Measurements from ENCODE around the gene GSG1L. TPM values are rescaled to one million over a fixed set of nuclear protein-coding genes. Genes with fewer than 3 reads are reported as not detected.

The GSG1L gene
- total RNA-seq, 1 donor, result not detected

DNA sequence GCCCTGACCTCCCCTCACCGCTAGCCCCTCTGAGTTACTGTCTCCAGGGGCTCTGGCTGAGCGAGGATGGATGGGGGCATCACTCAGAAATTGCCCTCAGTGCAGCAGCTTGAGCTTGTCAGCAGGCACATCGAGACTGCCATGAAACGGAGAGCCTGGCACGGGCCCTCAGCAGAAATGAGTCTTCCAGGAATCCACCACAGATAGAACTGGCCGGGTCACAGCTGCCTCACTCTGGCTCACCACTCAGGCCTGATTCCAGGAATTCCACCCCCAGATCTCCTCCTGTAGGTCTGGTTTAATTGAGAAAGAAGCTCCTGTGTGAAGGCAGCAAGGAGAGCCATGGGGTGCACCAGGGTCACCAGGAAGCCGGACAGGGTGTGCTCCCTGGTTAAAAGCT, 85.5 kb downstream of the GSG1L start:
- Histone ChIP-seq H3K27me3 (ENCODE audit: insufficient read depth, low read length) (peaks cover 39% of the 10 kb centered on the region), H3K27ac (ENCODE audit: low read depth, low read length) (no peak overlapping the region), H3K4me1 (ENCODE audit: insufficient read depth, low read length) (peaks cover 7% of the 10 kb centered on the region), H2AFZ (ENCODE audit: low read length) (no peak overlapping the region), H3K36me3 (ENCODE audit: insufficient read depth, low read length) (no peaks in the 10 kb centered on the region), H3K4me3 (ENCODE audit: insufficient read depth, low read length) (no peak overlapping the region), H3K9me3 (ENCODE audit: low read depth, low read length) (no peaks in the 10 kb centered on the region), H3K4me2 (ENCODE audit: insufficient read depth, low read length) (peak overlapping the region; percentile 40), H4K20me1 (ENCODE audit: insufficient read depth, low read length) (no peaks in the 10 kb centered on the region), H3K79me2 (ENCODE audit: insufficient read depth, low read length) (no peaks in the 10 kb centered on the region)
- TF ChIP-seq, protein P1, sequence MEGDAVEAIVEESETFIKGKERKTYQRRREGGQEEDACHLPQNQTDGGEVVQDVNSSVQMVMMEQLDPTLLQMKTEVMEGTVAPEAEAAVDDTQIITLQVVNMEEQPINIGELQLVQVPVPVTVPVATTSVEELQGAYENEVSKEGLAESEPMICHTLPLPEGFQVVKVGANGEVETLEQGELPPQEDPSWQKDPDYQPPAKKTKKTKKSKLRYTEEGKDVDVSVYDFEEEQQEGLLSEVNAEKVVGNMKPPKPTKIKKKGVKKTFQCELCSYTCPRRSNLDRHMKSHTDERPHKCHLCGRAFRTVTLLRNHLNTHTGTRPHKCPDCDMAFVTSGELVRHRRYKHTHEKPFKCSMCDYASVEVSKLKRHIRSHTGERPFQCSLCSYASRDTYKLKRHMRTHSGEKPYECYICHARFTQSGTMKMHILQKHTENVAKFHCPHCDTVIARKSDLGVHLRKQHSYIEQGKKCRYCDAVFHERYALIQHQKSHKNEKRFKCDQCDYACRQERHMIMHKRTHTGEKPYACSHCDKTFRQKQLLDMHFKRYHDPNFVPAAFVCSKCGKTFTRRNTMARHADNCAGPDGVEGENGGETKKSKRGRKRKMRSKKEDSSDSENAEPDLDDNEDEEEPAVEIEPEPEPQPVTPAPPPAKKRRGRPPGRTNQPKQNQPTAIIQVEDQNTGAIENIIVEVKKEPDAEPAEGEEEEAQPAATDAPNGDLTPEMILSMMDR (IDR thresholded peaks at IDR 0.05; ENCODE audit: extremely low read depth, low read depth, low read length), result no peak
- peak; percentile 83 for DNase-seq (ENCODE audit: insufficient read length, low spot score, missing footprints)

DNA sequence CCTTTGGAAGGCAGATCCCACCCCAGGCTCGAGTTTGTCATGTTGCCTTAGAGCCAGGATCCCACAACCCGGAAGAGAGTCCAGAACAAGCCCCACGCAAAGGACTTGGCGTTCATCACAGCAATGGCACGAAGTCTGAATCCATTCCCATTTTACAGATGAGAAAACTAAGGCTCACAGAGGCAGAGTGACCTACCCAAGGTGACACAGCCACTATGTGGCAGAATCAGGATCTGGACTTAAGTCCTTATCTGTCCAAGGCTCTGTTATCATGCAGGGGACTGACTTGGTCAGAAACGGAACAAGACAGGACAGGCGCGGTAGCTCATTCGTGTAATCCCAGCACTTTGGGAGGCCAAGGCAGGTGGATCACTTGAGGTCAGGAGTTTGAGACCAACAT, 86.5 kb downstream of the GSG1L start:
- Histone ChIP-seq H3K4me1 (ENCODE audit: insufficient read depth, low read length) (peaks cover 7% of the 10 kb centered on the region), H3K36me3 (ENCODE audit: insufficient read depth, low read length) (no peaks in the 10 kb centered on the region), H4K20me1 (ENCODE audit: insufficient read depth, low read length) (no peaks in the 10 kb centered on the region), H3K4me3 (ENCODE audit: insufficient read depth, low read length) (no peak overlapping the region), H3K9me3 (ENCODE audit: low read depth, low read length) (no peaks in the 10 kb centered on the region), H2AFZ (ENCODE audit: low read length) (no peak overlapping the region), H3K27me3 (ENCODE audit: insufficient read depth, low read length) (peaks cover 43% of the 10 kb centered on the region), H3K4me2 (ENCODE audit: insufficient read depth, low read length) (no peak overlapping the region), H3K79me2 (ENCODE audit: insufficient read depth, low read length) (no peaks in the 10 kb centered on the region), H3K27ac (ENCODE audit: low read depth, low read length) (no peak overlapping the region)
- DNase-seq (ENCODE audit: insufficient read length, low spot score, missing footprints), result no peak
- TF ChIP-seq, protein P1 (IDR thresholded peaks at IDR 0.05; ENCODE audit: extremely low read depth, low read depth, low read length), result no peak

DNA sequence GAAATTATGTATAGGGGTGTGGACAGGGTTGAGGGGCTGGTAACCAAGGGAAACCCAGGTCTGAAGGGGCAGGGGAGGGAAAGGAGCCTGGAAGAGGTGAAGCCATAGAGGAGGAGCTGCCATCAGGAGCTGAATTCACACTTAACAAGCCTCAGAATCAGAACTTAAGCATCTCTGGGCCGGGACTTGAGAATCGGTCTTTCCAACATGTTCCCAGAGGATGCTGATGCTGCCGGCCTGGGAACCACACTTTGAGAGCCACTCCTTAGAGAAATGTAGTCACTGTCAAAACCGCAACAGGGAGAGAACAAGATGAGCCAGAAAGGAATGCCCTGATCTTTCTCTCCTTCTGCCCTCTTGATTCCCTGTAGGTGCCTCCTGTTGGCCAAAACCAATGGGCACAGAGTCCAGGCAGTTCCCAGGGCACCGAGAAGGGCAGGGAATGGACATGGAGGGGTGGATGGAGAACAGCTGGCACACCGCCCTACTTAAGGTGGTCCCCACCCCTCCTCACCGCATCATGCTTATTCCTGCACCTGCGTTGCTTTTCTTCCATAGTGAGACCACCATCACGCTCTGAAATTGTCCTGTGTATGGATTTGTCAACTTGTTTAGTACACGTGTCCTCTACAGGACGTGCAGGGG, 88.5 kb downstream of the GSG1L start:
- H3K79me2 ChIP-seq (ENCODE audit: insufficient read depth, low read length), result no peaks in the 10 kb centered on the region
- H4K20me1 ChIP-seq (ENCODE audit: insufficient read depth, low read length), result no peaks in the 10 kb centered on the region
- no peak overlapping the region for H3K27ac ChIP-seq (ENCODE audit: low read depth, low read length)
- peaks cover 30% of the 10 kb centered on the region for H3K27me3 ChIP-seq (ENCODE audit: insufficient read depth, low read length)
- no peak overlapping the region for H2AFZ ChIP-seq (ENCODE audit: low read length)
- DNase-seq (ENCODE audit: insufficient read length, low spot score, missing footprints), result peak; percentile 39
- H3K4me1 ChIP-seq (ENCODE audit: insufficient read depth, low read length), result peaks cover 7% of the 10 kb centered on the region
- no peak overlapping the region for H3K4me3 ChIP-seq (ENCODE audit: insufficient read depth, low read length)
- H3K4me2 ChIP-seq (ENCODE audit: insufficient read depth, low read length), result no peak overlapping the region
- TF ChIP-seq, protein P1 (IDR thresholded peaks at IDR 0.05; ENCODE audit: extremely low read depth, low read depth, low read length), result no peak
- H3K36me3 ChIP-seq (ENCODE audit: insufficient read depth, low read length), result no peaks in the 10 kb centered on the region
- H3K9me3 ChIP-seq (ENCODE audit: low read depth, low read length), result no peaks in the 10 kb centered on the region

DNA sequence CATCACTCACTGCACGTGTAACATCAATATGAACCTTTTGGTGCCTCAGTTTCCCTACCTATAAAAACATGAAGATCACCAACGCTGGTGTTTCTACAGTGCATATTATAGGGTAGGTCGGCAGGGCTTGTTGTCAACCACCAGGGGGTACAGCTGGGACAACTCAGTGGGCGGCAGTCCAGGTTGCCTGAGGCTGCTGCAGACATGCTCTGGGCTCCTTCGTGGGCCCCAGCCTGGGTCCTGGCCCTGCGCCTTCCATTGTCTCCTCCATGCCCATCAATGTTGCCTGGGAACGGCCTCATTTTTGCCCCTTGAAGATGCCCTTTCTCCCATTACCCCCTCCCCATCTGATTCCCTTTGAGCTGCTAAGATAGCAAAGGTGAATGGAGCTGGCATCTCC, 89.8 kb downstream of the GSG1L start:
- H3K4me2 ChIP-seq (ENCODE audit: insufficient read depth, low read length), result no peak overlapping the region
- no peaks in the 10 kb centered on the region for H4K20me1 ChIP-seq (ENCODE audit: insufficient read depth, low read length)
- H3K9me3 ChIP-seq (ENCODE audit: low read depth, low read length), result no peaks in the 10 kb centered on the region
- no peaks in the 10 kb centered on the region for H3K79me2 ChIP-seq (ENCODE audit: insufficient read depth, low read length)
- no peak overlapping the region for H2AFZ ChIP-seq (ENCODE audit: low read length)
- no peak overlapping the region for H3K27ac ChIP-seq (ENCODE audit: low read depth, low read length)
- peaks cover 28% of the 10 kb centered on the region for H3K27me3 ChIP-seq (ENCODE audit: insufficient read depth, low read length)
- H3K4me3 ChIP-seq (ENCODE audit: insufficient read depth, low read length), result no peak overlapping the region
- TF ChIP-seq, protein P1 (IDR thresholded peaks at IDR 0.05; ENCODE audit: extremely low read depth, low read depth, low read length), result no peak
- DNase-seq (ENCODE audit: insufficient read length, low spot score, missing footprints), result no peak
- H3K4me1 ChIP-seq (ENCODE audit: insufficient read depth, low read length), result peaks cover 7% of the 10 kb centered on the region
- no peaks in the 10 kb centered on the region for H3K36me3 ChIP-seq (ENCODE audit: insufficient read depth, low read length)

Data from osteoblast (primary cell).